CD14-positive monocyte (primary cell): ENCODE measurements around the gene LAMB3. TPM values are rescaled to one million over a fixed set of nuclear protein-coding genes. Genes with fewer than 3 reads are reported as not detected.

ENCODE experiments used
- DNase-seq, 3 donors: peaks; one replicate each; pipeline ENCODE4 v3.0.0-alpha.2; 2011 to 2022
- H2AFZ ChIP-seq: 2 replicates; pipeline ENCODE4 v1.6.0; 2012; ENCODE audit warnings: mild to moderate bottlenecking, low read depth, low read length, inconsistent platforms; ENCODE audit not compliant: insufficient read depth, poor library complexity, severe bottlenecking
- H3K27ac ChIP-seq, 2 donors: 1 replicate in 1 of 2; 2 replicates in 1 of 2; pipeline ENCODE4 v1.5.1; 2012 to 2013; ENCODE audit warnings: low read length in 2 of 2, control low read depth in 1 of 2, inconsistent platforms in 1 of 2, low read depth in 1 of 2, mild to moderate bottlenecking in 1 of 2
- H3K27me3 ChIP-seq, 2 donors: one replicate each; pipeline versions ENCODE4 v1.6.0 to v1.6.1; 2011 to 2013; ENCODE audit warnings: low read length in 2 of 2; ENCODE audit not compliant: control insufficient read depth in 2 of 2, insufficient read depth in 2 of 2
- H3K36me3 ChIP-seq, 2 donors: replicated peaks in 1 of 2; 1 replicate in 1 of 2; 2 replicates in 1 of 2; pipeline versions ENCODE4 v1.5.1 to v1.6.1; 2012 to 2013; ENCODE audit warnings: low read length in 2 of 2, control low read depth in 1 of 2, inconsistent platforms in 1 of 2, mild to moderate bottlenecking in 1 of 2; ENCODE audit not compliant: insufficient read depth in 2 of 2, control insufficient read depth in 1 of 2
- H3K4me1 ChIP-seq, 2 donors: 1 replicate in 1 of 2; 2 replicates in 1 of 2; pipeline versions ENCODE4 v1.5.1 to v1.6.1; 2012 to 2013; ENCODE audit warnings: low read length in 2 of 2, control low read depth in 1 of 2, inconsistent platforms in 1 of 2, mild to moderate bottlenecking in 1 of 2, moderate library complexity in 1 of 2; ENCODE audit not compliant: insufficient read depth in 2 of 2, control insufficient read depth in 1 of 2
- H3K4me2 ChIP-seq: replicated peaks from 2 replicates; pipeline ENCODE3; 2012; ENCODE audit warnings: low read length, moderate library complexity, mild to moderate bottlenecking; ENCODE audit not compliant: poor library complexity, severe bottlenecking; ENCODE audit errors: extremely low read depth
- H3K4me3 ChIP-seq, 3 experiments: fragments of 200-600 bp in 1 of 3; sonication (generic) in 1 of 3; replicated peaks in 1 of 3; 1 replicate in 2 of 3; 2 replicates in 1 of 3; pipeline ENCODE4 v1.5.1; 2011 to 2013; ENCODE audit warnings: low read length in 3 of 3, mild to moderate bottlenecking in 3 of 3, control low read depth in 2 of 3, low read depth in 2 of 3, inconsistent platforms in 1 of 3, moderate library complexity in 1 of 3
- H3K79me2 ChIP-seq: 2 replicates; pipeline ENCODE4 v1.6.0; 2012; ENCODE audit warnings: mild to moderate bottlenecking, control low read depth, inconsistent platforms, low read length, moderate library complexity; ENCODE audit not compliant: insufficient read depth
- H3K9ac ChIP-seq: 2 replicates; pipeline ENCODE4 v1.6.0; 2017; ENCODE audit warnings: low read length, mild to moderate bottlenecking; ENCODE audit not compliant: insufficient read depth, poor library complexity, severe bottlenecking
- H3K9me3 ChIP-seq, 2 donors: replicated peaks in 1 of 2; 1 replicate in 1 of 2; 2 replicates in 1 of 2; pipeline versions ENCODE4 v1.5.1 to v1.6.1; 2012 to 2013; ENCODE audit warnings: low read length in 2 of 2, control low read depth in 1 of 2; ENCODE audit not compliant: control insufficient read depth in 1 of 2, insufficient read depth in 1 of 2
- H4K20me1 ChIP-seq: 2 replicates; pipeline ENCODE4 v1.6.0; 2012; ENCODE audit warnings: mild to moderate bottlenecking, low read length, control low read depth, moderate library complexity; ENCODE audit not compliant: insufficient read depth
- H3K27ac Mint-ChIP-seq, 7 donors: one replicate each; pipeline ENCODE4 v1.8.0; 2020; ENCODE audit warnings: mild to moderate bottlenecking in 7 of 7, mixed read lengths in 7 of 7, moderate library complexity in 6 of 7, inconsistent platforms in 2 of 7
- H3K27me3 Mint-ChIP-seq, 3 donors: one replicate each; pipeline ENCODE4 v1.8.0; 2021 to 2022; ENCODE audit warnings: low read depth in 3 of 3, mild to moderate bottlenecking in 3 of 3, mixed read lengths in 3 of 3, moderate library complexity in 3 of 3, inconsistent platforms in 1 of 3
- H3K36me3 Mint-ChIP-seq, 2 donors: one replicate each; pipeline ENCODE4 v1.8.0; 2020; ENCODE audit warnings: mixed read lengths in 2 of 2, inconsistent platforms in 1 of 2, mild to moderate bottlenecking in 1 of 2
- H3K4me1 Mint-ChIP-seq: one replicate; pipeline ENCODE4 v1.8.0; 2020; ENCODE audit warnings: mild to moderate bottlenecking, mixed read lengths
- H3K4me3 Mint-ChIP-seq, 2 donors: one replicate each; pipeline ENCODE4 v1.8.0; 2020; ENCODE audit warnings: mild to moderate bottlenecking in 2 of 2, mixed read lengths in 2 of 2, moderate library complexity in 1 of 2
- H3K9me3 Mint-ChIP-seq, 7 donors: one replicate each; pipeline ENCODE4 v1.8.0; 2020 to 2022; ENCODE audit warnings: mixed read lengths in 7 of 7, mild to moderate bottlenecking in 6 of 7, moderate library complexity in 6 of 7, inconsistent platforms in 2 of 7
- WGBS: methylation state at CpG from one replicate; pipeline ENCODE4 v1.1.5; 2013; ENCODE audit warnings: missing lambda C conversion rate; ENCODE audit not compliant: insufficient coverage; 5-methylcytosine and 5-hydroxymethylcytosine counted together
- intact Hi-C, 2 donors: fragments of 100-400 bp; cut with micrococcal nuclease; formaldehyde crosslinking; loops; one replicate each; pipeline versions ENCODE4 v1.15.0 to v1.15.1; 2023
- polyA plus RNA-seq, 3 donors: library from polyadenylated mRNA; depleted of rRNA in 1 of 3; unstranded in 2 of 3; stranded (reverse) in 1 of 3; fragments of 300-500 nt in 2 of 3; fragments of >200 nt in 1 of 3; fragmentation: Illumina TruSeq in 2 of 3; gene quantifications; 1 replicate in 2 of 3; 2 replicates in 1 of 3; pipeline ENCODE4 v1.2.3, GENCODE V29; 2012 to 2021
- TF ChIP-seq, protein P1 (sequence below): fragments of 200-600 bp; IDR thresholded peaks from one replicate; pipeline ENCODE4 v1.8.0; 2022; ENCODE audit warnings: antibody characterized with exemption, mild to moderate bottlenecking

LAMB3 gene
- polyA plus RNA-seq, 3 donors = 0.29 to 0.67 (median 0.30) TPM

DNA sequence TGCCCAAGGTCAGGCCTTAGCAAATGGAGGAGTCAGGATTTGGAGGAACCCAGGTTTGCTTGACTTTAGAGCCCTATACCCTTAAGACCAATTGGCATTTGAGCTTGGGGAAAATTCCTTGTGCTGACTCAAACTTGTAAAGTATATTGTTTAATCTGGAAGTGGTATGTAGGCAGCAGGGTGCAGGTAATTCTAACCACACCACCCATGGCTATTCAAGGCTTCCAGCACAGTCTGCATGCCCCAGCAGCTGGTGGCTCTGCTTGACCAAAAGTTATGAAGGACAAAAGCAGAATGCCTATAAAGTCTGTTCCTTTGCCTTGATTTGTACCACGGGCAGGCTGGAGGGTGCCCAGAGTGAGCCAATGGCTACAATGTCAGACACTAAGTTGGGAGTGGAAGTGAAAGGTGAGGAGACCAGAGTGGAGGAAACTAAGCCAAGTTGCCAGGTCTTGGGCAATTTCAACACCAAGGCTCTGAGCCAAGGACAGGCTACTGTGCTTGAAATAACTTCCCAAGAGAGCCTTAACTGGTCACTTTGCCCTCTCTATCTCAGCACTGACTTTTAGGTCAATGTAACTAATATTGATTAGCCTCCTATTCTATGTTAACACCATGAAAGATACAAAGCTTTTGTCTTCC is 18.3 kb upstream of the LAMB3 start:
- no peaks in the 10 kb centered on the region for H3K36me3 ChIP-seq
- H4K20me1 ChIP-seq = peaks cover 3% of the 10 kb centered on the region
- peaks cover 46 to 54% of the 10 kb centered on the region in 2 donors for H3K4me1 ChIP-seq
- Mint-ChIP-seq H3K27ac (peak overlapping the region in 6 of 7 donors; percentile 74 to 96 (median 89)), H3K4me3 (no peak overlapping the region), H3K9me3 (peaks cover under 1 to 10% (median 4%) of the 10 kb centered on the region in 7 donors), H3K36me3 (peaks cover 0 to 23% of the 10 kb centered on the region in 2 donors), H3K27me3 (peaks cover 21 to 29% (median 23%) of the 10 kb centered on the region in 3 donors), H3K4me1 (peaks cover 50% of the 10 kb centered on the region)
- H2AFZ ChIP-seq = no peak overlapping the region
- no peaks in the 10 kb centered on the region for H3K79me2 ChIP-seq
- 60% methylated on average over 1 of the region's 1 CpG for WGBS
- DNase-seq = peak in 2 of 3 donors; percentile 49 to 54
- no peak overlapping the region for H3K9ac ChIP-seq
- intact Hi-C loops = loop anchor here in 1 of 2 donors (5.0 to 10.0 kb wide), 2 partner anchors 46 to 97 kb away; no protein-coding TSS in a partner anchor
- H3K4me2 ChIP-seq = no peak overlapping the region
- TF ChIP-seq, protein P1, sequence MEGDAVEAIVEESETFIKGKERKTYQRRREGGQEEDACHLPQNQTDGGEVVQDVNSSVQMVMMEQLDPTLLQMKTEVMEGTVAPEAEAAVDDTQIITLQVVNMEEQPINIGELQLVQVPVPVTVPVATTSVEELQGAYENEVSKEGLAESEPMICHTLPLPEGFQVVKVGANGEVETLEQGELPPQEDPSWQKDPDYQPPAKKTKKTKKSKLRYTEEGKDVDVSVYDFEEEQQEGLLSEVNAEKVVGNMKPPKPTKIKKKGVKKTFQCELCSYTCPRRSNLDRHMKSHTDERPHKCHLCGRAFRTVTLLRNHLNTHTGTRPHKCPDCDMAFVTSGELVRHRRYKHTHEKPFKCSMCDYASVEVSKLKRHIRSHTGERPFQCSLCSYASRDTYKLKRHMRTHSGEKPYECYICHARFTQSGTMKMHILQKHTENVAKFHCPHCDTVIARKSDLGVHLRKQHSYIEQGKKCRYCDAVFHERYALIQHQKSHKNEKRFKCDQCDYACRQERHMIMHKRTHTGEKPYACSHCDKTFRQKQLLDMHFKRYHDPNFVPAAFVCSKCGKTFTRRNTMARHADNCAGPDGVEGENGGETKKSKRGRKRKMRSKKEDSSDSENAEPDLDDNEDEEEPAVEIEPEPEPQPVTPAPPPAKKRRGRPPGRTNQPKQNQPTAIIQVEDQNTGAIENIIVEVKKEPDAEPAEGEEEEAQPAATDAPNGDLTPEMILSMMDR = no peak
- no peak overlapping the region for H3K27ac ChIP-seq
- H3K4me3 ChIP-seq = no peak overlapping the region
- H3K9me3 ChIP-seq = no peaks in the 10 kb centered on the region
- H3K27me3 ChIP-seq = peaks cover 7 to 27% of the 10 kb centered on the region in 2 donors

DNA sequence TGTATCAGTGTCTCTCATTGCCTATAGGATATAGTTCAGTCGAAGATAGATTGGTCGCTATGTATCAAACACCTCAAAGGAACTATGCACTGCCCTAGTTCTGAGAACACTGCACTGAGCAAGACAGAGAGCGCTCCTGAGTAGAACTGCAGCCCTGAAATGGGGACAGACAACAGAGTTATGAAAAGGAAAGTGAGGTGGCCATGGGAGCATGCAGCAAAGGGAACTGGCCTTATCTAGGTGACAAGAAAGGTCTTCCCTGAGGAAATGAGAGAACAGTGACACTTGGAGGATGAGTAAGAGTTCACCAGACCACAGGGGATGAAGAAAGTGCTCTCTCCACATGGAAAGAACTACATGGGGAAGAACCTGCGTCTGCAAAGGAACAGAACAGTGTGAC is 15.5 kb upstream of the LAMB3 start:
- H3K4me1 Mint-ChIP-seq = peaks cover 36% of the 10 kb centered on the region
- Histone ChIP-seq H3K4me3 (no peak overlapping the region), H4K20me1 (no peaks in the 10 kb centered on the region), H3K27ac (no peak overlapping the region), H3K36me3 (no peaks in the 10 kb centered on the region), H3K4me2 (no peak overlapping the region), H2AFZ (no peak overlapping the region), H3K4me1 (peaks cover 17 to 26% of the 10 kb centered on the region in 2 donors), H3K27me3 (peaks cover 18 to 44% of the 10 kb centered on the region in 2 donors), H3K9me3 (no peaks in the 10 kb centered on the region), H3K9ac (no peak overlapping the region), H3K79me2 (no peaks in the 10 kb centered on the region)
- H3K4me3 Mint-ChIP-seq = no peak overlapping the region
- 13% methylated on average over 1 of the region's 4 CpGs for WGBS
- H3K27me3 Mint-ChIP-seq = peaks cover 21 to 29% (median 28%) of the 10 kb centered on the region in 3 donors
- TF ChIP-seq, protein P1 = no peak
- peaks cover 0 to 5% (median 0%) of the 10 kb centered on the region in 7 donors for H3K9me3 Mint-ChIP-seq
- H3K36me3 Mint-ChIP-seq = peaks cover 0 to 22% of the 10 kb centered on the region in 2 donors
- intact Hi-C loops = no loop called here
- DNase-seq = peak in 2 of 3 donors; percentile 61 to 91
- H3K27ac Mint-ChIP-seq = no peak overlapping the region
